HL-60 (cell line): ENCODE results near the gene ATOX1.

Source experiments
- DNase-seq, 2 experiments: peaks; one replicate each; pipeline ENCODE4 v3.0.0-alpha.2; 2010 to 2020; ENCODE audit warnings: low read depth in 1 of 2, low spot score in 1 of 2
- H3K27ac ChIP-seq: fragments of 250-450 bp; sonication (Bioruptor Pico); replicated peaks from 2 replicates; pipeline ENCODE4 v1.5.1; 2020; ENCODE audit warnings: mild to moderate bottlenecking, moderate library complexity
- H3K27me3 ChIP-seq: fragments of 250-450 bp; sonication (Bioruptor Pico); 2 replicates; pipeline ENCODE4 v1.5.1; 2021; ENCODE audit warnings: mild to moderate bottlenecking, moderate library complexity; ENCODE audit not compliant: insufficient read depth, poor library complexity, severe bottlenecking
- H3K4me3 ChIP-seq: replicated peaks from 2 replicates; pipeline ENCODE4 v1.5.1; 2011; ENCODE audit warnings: mild to moderate bottlenecking, control low read depth, low read length; ENCODE audit not compliant: insufficient read depth
- CTCF ChIP-seq: IDR thresholded peaks from one replicate; pipeline ENCODE4 v1.5.1; 2011; ENCODE audit warnings: low read length, control low read depth, inconsistent platforms; ENCODE audit not compliant: insufficient read depth
- GABPA ChIP-seq: IDR thresholded peaks from 2 replicates; pipeline ENCODE4 v1.6.1; 2012; ENCODE audit warnings: low read depth
- POLR2AphosphoS5 ChIP-seq: IDR thresholded peaks from 2 replicates; pipeline ENCODE4 v1.6.1; 2012; ENCODE audit warnings: low read depth
- SPI1 ChIP-seq: IDR thresholded peaks from 2 replicates; pipeline ENCODE4 v1.6.1; 2012; ENCODE audit warnings: low read depth, mild to moderate bottlenecking, borderline replicate concordance
- TF ChIP-seq, protein P1 (sequence below): IDR thresholded peaks from 2 replicates; pipeline ENCODE4 v1.6.1; 2012; ENCODE audit warnings: low read depth; ENCODE audit not compliant: insufficient replicate concordance

ATOX1 gene

DNA sequence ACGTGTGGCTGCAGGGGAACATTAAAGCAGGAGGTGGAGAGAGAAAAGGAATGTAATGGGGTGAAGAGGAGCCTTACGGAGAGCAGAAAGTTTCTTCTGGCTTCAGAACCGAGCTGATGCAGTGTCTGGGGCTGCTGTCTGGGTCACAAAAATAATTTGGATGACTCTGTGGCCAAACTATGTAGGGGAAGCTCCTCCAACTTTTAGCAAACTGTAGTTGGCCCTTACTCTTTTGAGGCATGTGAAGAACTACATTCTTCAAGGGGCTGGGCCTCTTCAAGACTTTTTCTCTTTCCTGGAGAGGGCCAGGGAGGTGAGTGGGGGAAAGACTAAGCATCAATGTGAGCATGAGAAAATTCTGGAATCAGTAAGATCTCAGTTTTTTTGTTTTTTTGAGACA, 39.8 kb downstream of the ATOX1 start:
- TF ChIP-seq POLR2AphosphoS5 (no peak), CTCF (no peak), SPI1 (no peak), GABPA (no peak)
- TF ChIP-seq, protein P1, sequence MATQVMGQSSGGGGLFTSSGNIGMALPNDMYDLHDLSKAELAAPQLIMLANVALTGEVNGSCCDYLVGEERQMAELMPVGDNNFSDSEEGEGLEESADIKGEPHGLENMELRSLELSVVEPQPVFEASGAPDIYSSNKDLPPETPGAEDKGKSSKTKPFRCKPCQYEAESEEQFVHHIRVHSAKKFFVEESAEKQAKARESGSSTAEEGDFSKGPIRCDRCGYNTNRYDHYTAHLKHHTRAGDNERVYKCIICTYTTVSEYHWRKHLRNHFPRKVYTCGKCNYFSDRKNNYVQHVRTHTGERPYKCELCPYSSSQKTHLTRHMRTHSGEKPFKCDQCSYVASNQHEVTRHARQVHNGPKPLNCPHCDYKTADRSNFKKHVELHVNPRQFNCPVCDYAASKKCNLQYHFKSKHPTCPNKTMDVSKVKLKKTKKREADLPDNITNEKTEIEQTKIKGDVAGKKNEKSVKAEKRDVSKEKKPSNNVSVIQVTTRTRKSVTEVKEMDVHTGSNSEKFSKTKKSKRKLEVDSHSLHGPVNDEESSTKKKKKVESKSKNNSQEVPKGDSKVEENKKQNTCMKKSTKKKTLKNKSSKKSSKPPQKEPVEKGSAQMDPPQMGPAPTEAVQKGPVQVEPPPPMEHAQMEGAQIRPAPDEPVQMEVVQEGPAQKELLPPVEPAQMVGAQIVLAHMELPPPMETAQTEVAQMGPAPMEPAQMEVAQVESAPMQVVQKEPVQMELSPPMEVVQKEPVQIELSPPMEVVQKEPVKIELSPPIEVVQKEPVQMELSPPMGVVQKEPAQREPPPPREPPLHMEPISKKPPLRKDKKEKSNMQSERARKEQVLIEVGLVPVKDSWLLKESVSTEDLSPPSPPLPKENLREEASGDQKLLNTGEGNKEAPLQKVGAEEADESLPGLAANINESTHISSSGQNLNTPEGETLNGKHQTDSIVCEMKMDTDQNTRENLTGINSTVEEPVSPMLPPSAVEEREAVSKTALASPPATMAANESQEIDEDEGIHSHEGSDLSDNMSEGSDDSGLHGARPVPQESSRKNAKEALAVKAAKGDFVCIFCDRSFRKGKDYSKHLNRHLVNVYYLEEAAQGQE, result no peak
- Histone ChIP-seq H3K27ac (no peak overlapping the region), H3K4me3 (no peak overlapping the region), H3K27me3 (no peaks in the 10 kb centered on the region)
- DNase-seq, result no peak

DNA sequence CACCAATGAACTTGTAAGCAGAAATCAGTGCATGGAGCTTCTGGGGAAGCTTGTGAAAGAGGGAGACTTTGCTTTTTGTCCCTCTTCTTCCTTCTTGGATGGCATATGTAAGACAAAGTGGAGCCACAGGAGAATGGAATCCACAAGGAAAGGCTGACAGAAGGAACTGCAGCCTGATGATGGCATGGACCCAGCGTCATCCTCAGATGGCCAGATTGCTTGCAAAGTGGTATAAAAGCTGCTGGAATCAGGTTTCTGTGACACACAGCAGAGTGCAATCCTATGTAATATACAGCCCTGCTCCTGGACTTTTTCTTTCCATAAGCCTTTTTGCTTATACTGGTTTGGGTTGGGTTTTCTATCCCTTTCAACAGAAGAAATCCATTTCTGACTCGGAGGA, 40.3 kb downstream of the ATOX1 start:
- no peak for TF ChIP-seq GABPA
- no peak for TF ChIP-seq SPI1
- TF ChIP-seq POLR2AphosphoS5, result no peak
- TF ChIP-seq, protein P1, result no peak
- TF ChIP-seq CTCF, result no peak
- DNase-seq, result no peak

DNA sequence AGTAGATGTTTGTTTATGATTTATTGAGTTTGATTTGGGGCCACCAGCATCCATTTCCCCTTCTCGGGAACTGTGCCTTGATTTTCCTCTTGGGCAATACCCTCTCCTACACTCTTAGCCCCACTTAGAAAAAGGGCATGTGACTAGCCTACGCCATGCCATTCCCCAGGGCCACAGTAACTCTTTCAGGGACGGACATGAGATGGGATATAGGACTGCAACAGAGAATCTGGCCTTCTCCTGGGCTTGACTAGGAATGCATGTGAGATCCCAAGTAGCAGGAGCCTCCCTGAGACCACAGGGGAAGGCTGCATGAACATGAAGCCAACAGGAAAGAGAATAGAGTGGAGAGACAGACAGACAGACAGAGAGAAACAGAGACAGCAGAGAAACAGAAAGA, 41.0 kb downstream of the ATOX1 start:
- DNase-seq, result no peak
- TF ChIP-seq GABPA (no peak), POLR2AphosphoS5 (no peak), CTCF (no peak), SPI1 (no peak)
- TF ChIP-seq, protein P1, result no peak
- H3K27ac ChIP-seq, result no peak overlapping the region
- H3K4me3 ChIP-seq, result no peak overlapping the region
- no peaks in the 10 kb centered on the region for H3K27me3 ChIP-seq

More for the DNA sequence above, 40.3 kb downstream of the ATOX1 start:
- H3K27ac ChIP-seq, result no peak overlapping the region
- no peaks in the 10 kb centered on the region for H3K27me3 ChIP-seq
- H3K4me3 ChIP-seq, result no peak overlapping the region
